ENCODE results near the gene FMO1.

DNA sequence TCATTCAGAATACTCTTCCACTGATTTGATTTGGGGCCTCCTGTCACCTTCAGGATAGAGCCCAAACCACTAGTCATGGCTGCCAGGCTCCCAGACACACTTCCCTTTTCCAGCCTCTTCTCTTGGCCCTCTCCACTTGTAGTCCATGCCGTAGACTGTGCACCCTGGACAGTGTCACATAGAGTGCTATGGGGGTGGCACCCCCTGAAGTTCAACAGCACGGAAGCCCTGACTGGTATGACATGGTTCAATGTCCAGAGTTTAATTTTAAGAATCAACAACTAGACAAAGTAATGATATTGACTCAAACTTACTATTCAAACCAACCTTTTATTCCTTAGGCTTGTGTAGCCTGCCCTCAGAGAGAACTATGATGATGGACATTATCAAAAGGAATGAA lies 40.9 kb upstream of the FMO1 start:
- TF ChIP-seq JUN (CRISPR knock-in tag; IDR thresholded peaks at IDR 0.05) = no peak
- no peak for TF ChIP-seq GABPB1 (CRISPR knock-in tag; IDR thresholded peaks at IDR 0.05)
- no peak for TF ChIP-seq SP1 (CRISPR knock-in tag; conservative IDR thresholded peaks at IDR 0.05)
- TF ChIP-seq, protein P1, sequence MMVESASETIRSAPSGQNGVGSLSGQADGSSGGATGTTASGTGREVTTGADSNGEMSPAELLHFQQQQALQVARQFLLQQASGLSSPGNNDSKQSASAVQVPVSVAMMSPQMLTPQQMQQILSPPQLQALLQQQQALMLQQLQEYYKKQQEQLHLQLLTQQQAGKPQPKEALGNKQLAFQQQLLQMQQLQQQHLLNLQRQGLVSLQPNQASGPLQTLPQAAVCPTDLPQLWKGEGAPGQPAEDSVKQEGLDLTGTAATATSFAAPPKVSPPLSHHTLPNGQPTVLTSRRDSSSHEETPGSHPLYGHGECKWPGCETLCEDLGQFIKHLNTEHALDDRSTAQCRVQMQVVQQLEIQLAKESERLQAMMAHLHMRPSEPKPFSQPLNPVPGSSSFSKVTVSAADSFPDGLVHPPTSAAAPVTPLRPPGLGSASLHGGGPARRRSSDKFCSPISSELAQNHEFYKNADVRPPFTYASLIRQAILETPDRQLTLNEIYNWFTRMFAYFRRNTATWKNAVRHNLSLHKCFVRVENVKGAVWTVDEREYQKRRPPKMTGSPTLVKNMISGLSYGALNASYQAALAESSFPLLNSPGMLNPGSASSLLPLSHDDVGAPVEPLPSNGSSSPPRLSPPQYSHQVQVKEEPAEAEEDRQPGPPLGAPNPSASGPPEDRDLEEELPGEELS (CRISPR knock-in tag; IDR thresholded peaks at IDR 0.05) = no peak
- TF ChIP-seq, protein P2, sequence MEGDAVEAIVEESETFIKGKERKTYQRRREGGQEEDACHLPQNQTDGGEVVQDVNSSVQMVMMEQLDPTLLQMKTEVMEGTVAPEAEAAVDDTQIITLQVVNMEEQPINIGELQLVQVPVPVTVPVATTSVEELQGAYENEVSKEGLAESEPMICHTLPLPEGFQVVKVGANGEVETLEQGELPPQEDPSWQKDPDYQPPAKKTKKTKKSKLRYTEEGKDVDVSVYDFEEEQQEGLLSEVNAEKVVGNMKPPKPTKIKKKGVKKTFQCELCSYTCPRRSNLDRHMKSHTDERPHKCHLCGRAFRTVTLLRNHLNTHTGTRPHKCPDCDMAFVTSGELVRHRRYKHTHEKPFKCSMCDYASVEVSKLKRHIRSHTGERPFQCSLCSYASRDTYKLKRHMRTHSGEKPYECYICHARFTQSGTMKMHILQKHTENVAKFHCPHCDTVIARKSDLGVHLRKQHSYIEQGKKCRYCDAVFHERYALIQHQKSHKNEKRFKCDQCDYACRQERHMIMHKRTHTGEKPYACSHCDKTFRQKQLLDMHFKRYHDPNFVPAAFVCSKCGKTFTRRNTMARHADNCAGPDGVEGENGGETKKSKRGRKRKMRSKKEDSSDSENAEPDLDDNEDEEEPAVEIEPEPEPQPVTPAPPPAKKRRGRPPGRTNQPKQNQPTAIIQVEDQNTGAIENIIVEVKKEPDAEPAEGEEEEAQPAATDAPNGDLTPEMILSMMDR (IDR thresholded peaks at IDR 0.05) = no peak
- TF ChIP-seq, protein P3, sequence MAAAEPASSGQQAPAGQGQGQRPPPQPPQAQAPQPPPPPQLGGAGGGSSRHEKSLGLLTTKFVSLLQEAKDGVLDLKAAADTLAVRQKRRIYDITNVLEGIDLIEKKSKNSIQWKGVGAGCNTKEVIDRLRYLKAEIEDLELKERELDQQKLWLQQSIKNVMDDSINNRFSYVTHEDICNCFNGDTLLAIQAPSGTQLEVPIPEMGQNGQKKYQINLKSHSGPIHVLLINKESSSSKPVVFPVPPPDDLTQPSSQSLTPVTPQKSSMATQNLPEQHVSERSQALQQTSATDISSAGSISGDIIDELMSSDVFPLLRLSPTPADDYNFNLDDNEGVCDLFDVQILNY (CRISPR knock-in tag; IDR thresholded peaks at IDR 0.05) = no peak
- no peak for TF ChIP-seq GRHL2 (CRISPR knock-in tag; IDR thresholded peaks at IDR 0.05; ENCODE audit: insufficient replicate concordance, severe bottlenecking)
